KOPT-K1 (cell line): ENCODE data around the gene RPL7L1.

Source experiments
- H3K27ac ChIP-seq: fragments of 200-600 bp; sonication (generic); 2 replicates; pipeline ENCODE4 v1.5.1; 2016; ENCODE audit warnings: antibody characterized with exemption, mild to moderate bottlenecking, low read depth, low read length; ENCODE audit not compliant: poor library complexity, severe bottlenecking
- H3K36me3 ChIP-seq: fragments of 200-600 bp; sonication (generic); 2 replicates; pipeline ENCODE4 v1.5.1; 2017; ENCODE audit warnings: antibody characterized with exemption, mild to moderate bottlenecking, low read length, moderate library complexity; ENCODE audit not compliant: insufficient read depth
- H3K9me3 ChIP-seq: fragments of 200-600 bp; sonication (generic); 2 replicates; pipeline ENCODE4 v1.5.1; 2017; ENCODE audit warnings: antibody characterized with exemption, low read length, mild to moderate bottlenecking; ENCODE audit not compliant: insufficient read depth, poor library complexity, severe bottlenecking

Gene RPL7L1

DNA sequence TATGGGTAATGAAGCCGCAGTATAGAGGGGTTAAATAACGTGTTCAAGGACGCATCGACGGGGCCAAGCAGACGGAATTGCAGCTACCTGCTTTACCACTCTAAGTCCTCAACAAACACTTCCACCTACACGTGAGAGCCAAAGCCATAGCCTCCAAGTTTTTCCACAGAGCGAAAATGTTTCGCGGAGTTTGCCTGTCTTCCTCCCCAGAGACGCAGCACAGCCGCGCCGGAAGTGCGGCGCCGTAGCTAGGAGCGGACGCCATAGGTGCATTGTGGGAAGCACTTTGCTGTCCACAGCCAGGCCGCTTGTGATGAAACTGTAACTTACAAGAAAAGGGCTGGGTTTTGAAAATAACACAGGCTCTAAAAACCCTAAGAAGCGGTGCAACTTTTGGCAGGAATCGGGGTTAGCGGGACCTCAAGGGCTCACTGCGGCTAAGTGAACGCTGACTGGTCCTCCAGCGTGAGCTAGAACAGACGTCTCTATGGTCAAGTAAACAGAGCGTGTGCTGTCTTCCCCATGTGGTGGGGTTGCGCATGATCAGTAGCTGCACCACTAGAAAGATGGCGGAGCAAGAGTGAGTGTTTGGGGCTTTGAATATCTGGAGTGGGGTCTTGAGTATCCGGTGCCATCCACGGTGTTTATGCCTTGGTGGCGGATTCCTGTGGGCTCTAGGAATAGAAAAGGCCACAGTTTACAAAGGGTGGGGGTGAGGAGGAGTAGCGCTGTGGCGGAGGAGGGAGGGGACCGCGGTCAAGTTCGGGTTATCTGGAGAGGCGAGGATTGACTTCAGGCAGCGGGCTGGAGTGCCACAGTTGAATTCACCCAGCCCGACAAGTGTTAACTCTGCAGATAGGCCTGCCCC is at the start of gene RPL7L1:
Gene RPL7L1 (plus strand): TSS at position 245 of the 868 bp plus-strand sequence. CDS start 295 bp downstream, at position 540.
- Histone ChIP-seq H3K36me3 (peaks cover 33% of the 10 kb centered on the region), H3K27ac (peak within 1 kb of the TSS; percentile 89), H3K9me3 (no peaks in the 10 kb centered on the region)

GRCh38 chr6:42831237-42831636 is 48.2 kb upstream of the RPL7L1 start:
- H3K9me3 ChIP-seq: no peaks in the 10 kb centered on the region
- H3K36me3 ChIP-seq: peaks cover 35% of the 10 kb centered on the region
- H3K27ac ChIP-seq: no peak overlapping the region

DNA sequence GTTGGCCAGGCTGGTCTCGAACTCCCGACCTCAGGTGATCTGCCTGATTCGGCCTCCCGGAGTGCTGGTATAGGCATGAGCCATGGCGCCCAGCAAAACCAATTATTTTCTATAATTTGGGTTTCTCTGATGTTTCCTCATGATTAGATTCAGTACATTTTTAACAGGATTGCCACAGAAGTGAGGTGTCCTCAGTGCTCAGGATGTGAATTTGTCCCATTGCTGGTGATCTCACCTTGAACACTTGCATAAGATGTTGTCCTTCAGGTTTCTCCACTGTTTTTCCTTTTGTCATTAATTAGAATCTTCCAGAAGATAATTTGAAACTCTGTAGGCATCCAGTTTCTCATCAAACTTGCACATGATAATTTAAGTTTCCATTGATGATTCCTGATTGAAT is 45.4 kb upstream of the RPL7L1 start:
- Histone ChIP-seq H3K27ac (no peak overlapping the region), H3K36me3 (peaks cover 21% of the 10 kb centered on the region), H3K9me3 (no peaks in the 10 kb centered on the region)

DNA sequence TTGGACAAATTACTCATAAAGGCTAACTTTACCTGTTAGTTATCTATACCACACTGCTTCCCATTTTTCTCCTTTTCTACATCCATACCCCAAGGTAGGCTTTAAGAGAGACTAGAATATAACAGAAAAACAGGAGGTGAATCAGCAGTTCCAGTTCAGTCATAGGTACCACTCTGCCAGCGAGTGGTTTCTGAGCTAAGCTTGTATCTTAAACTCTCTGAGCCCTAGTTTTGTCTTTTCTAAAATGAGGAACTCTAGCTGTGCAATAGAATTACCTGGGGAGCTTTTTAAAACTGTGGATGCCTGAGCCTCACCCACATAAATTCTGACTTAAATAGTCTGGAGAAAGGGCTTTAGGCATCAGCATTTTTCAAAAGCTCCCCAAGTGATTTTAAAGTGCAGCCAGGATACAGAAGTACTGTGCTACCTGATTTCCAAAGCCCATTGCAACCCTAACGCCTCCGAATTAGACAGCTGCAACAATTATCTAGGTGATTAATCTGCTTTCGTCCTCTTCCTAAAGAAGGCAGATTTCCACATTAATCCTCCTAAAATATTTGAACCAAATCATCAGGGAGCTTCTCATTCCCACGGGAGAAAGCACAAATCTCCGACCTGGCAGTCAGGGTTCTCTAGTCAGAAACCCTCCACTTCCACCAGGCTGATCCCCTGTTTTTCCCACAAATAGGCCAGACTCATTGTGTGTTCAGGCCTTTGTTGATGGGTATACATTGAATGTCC is 37.4 kb upstream of the RPL7L1 start:
- Histone ChIP-seq H3K36me3 (no peaks in the 10 kb centered on the region), H3K27ac (no peak overlapping the region), H3K9me3 (no peaks in the 10 kb centered on the region)

DNA sequence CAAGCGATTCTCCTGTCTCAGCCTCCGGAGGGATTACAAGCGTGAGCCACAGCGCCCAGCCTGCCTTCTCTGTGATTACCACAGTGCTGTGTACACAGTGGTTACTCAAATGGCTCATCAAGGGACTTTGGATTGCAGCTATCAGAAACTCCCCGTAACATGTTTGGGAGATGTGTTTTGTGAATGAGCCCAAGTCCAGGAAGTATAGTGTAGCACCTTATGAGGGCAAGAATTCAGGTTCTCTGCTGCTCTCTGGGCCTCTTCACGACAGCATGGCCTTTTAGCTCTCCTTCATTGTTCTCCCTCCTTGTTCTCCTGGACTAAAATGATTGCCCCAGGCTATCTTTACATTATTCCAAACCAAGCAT is 34.1 kb upstream of the RPL7L1 start:
- no peaks in the 10 kb centered on the region for H3K9me3 ChIP-seq
- H3K27ac ChIP-seq: no peak overlapping the region
- no peaks in the 10 kb centered on the region for H3K36me3 ChIP-seq

GRCh38 chr6:42846505-42846904 is 32.9 kb upstream of the RPL7L1 start:
- no peaks in the 10 kb centered on the region for H3K36me3 ChIP-seq
- H3K9me3 ChIP-seq: no peaks in the 10 kb centered on the region
- H3K27ac ChIP-seq: no peak overlapping the region

GRCh38 chr6:42848700-42849099 is 30.7 kb upstream of the RPL7L1 start:
- Histone ChIP-seq H3K27ac (no peak overlapping the region), H3K9me3 (no peaks in the 10 kb centered on the region)

DNA sequence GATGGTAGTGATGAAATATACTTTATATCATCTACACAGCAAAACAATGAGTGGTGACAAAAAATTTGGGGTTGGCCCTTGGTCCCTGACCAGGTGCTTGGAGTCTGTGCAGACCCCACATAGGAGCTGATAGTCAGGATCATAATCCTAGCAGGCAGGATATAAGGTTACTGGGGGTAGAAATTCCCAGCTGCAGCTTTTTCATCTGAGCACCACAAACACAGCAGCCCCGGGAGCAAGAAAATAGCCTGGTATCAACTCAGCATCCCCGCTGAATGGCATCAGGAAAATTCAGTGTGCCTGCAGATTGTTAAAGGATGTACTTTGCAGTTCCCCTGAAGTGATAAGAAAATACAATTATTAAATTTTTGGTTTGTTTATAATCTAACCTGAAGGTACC is 27.8 kb upstream of the RPL7L1 start:
- Histone ChIP-seq H3K27ac (no peak overlapping the region), H3K36me3 (peaks cover 21% of the 10 kb centered on the region), H3K9me3 (no peaks in the 10 kb centered on the region)

More at GRCh38 chr6:42848700-42849099, 30.7 kb upstream of the RPL7L1 start:
- peaks cover 10% of the 10 kb centered on the region; the same call in 1 of the 2 replicates for H3K36me3 ChIP-seq

GRCh38 chr6:42860036-42860435 is 19.4 kb upstream of the RPL7L1 start:
- no peaks in the 10 kb centered on the region for H3K9me3 ChIP-seq
- peaks cover 51% of the 10 kb centered on the region for H3K36me3 ChIP-seq
- no peak overlapping the region for H3K27ac ChIP-seq

- Histone ChIP-seq H3K9me3 (no peaks in the 10 kb centered on the region), H3K27ac (no peak overlapping the region), H3K36me3 (peaks cover 50% of the 10 kb centered on the region)
These were observed 18.9 kb upstream of the RPL7L1 start for GRCh38 chr6:42860481-42860880.

DNA sequence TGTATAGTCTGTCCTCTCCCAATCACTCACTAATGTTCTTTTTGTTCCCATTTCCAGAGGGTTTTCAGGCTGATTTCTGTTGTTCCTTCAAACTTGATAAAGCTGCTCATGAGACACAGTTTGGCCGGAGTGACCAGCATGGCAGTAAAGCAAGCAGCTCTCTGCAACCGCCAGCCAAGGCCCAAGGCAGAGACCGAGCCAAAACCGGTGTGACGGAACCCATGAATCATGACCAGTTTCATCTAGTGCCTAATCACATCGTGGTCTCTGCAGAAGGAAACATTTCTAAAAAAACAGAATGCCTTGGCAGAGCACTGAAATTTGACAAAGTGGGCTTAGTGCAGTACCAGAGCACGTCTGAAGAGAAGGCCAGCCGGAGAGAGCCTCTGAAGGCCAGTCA is 14.8 kb upstream of the RPL7L1 start:
- Histone ChIP-seq H3K9me3 (no peaks in the 10 kb centered on the region), H3K36me3 (peaks cover 45% of the 10 kb centered on the region), H3K27ac (no peak overlapping the region)

GRCh38 chr6:42870145-42870936 is 9.1 kb upstream of the RPL7L1 start:
- Histone ChIP-seq H3K36me3 (peaks cover 13% of the 10 kb centered on the region; the same call in 1 of the 2 replicates), H3K27ac (no peak overlapping the region), H3K9me3 (no peaks in the 10 kb centered on the region)

DNA sequence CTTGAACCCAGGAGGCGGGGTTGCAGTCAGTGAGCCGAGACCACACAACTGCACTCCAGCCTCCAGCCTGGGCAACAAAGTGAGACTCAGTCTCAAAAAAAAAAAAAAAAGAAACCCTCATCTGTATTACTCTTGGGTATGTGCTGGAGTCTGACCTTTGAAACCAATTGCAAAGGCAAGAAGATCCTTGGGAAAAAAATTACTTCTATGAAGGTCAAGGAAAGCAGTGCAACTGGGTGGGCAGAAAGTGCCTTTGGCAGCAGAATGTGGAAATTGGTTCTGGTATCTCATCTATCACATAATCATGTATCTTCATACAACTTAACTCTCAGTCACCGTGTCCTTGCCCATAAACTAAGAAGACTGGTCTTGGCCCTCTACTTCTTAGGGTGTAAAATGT is 7.7 kb upstream of the RPL7L1 start:
- Histone ChIP-seq H3K9me3 (no peaks in the 10 kb centered on the region), H3K27ac (no peak overlapping the region), H3K36me3 (peaks cover 10% of the 10 kb centered on the region; the same call in 1 of the 2 replicates)

- H3K27ac ChIP-seq: no peak overlapping the region
- no peaks in the 10 kb centered on the region for H3K36me3 ChIP-seq
- no peaks in the 10 kb centered on the region for H3K9me3 ChIP-seq
These were observed 6.1 kb upstream of the RPL7L1 start for GRCh38 chr6:42873313-42873712.

DNA sequence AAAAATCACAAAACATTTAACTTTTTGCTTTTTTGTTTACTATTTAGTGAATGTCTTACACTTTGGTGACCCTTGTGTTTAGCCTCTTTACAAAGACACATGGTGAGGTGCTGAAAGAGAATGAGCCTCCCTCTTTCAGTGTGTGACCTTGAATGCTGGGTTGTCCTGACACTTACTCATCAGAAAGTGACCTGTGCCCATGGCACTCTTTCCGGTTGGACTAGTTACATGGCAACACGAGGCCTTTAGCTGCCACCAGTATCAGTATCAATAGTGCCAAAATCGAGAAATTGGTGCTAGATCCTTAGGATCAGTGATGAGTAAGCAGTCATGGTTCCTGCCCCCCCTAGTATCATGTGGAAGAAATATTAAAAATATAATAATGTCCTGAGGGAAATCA is 1.7 kb upstream of the RPL7L1 start:
- Histone ChIP-seq H3K36me3 (peaks cover 14% of the 10 kb centered on the region), H3K27ac (no peak overlapping the region), H3K9me3 (no peaks in the 10 kb centered on the region)
